Stimulated activated CD4-positive, alpha-beta T cell treated with anti-CD3 and anti-CD28 coated beads, Interleukin-4, amount 100 ng/mL, for 1 hour (primary cell): ENCODE data around the gene TVP23B.
"Not testable (repeated sequence)": the region's sequence is repeated elsewhere in the genome, so short reads cannot be mapped to it uniquely, and the experiment has no call there.

Experiments used
- DNase-seq: peaks from one replicate; pipeline ENCODE4 v3.0.0-alpha.2; 2020

The TVP23B gene

GRCh38 chr17:18780991-18781718, at the start of gene TVP23B:
Gene TVP23B (plus strand): TSS chr17:18781183. CDS start chr17:18781294, 111 bp downstream.
- peak; percentile 96 for DNase-seq

- DNase-seq: not testable (repeated sequence)
Measured at GRCh38 chr17:18732438-18732837, 48.5 kb upstream of the TVP23B start.

GRCh38 chr17:18733350-18733749, 47.6 kb upstream of the TVP23B start:
- DNase-seq: not testable (repeated sequence)

- not testable (repeated sequence) for DNase-seq
Measured at GRCh38 chr17:18739616-18740391, 41.2 kb upstream of the TVP23B start.

GRCh38 chr17:18741228-18741627, 39.8 kb upstream of the TVP23B start:
- not testable (repeated sequence) for DNase-seq

GRCh38 chr17:18743699-18744421, 37.1 kb upstream of the TVP23B start, which contains the start of gene FBXW10:
Gene FBXW10 (plus strand): TSS chr17:18744054. CDS start chr17:18744245, 191 bp downstream.
- not testable (repeated sequence) for DNase-seq

- not testable (repeated sequence) for DNase-seq
Measured at GRCh38 chr17:18744726-18745125, 36.3 kb upstream of the TVP23B start.

- DNase-seq: not testable (repeated sequence)
Measured at GRCh38 chr17:18746551-18746950, 34.4 kb upstream of the TVP23B start.

GRCh38 chr17:18747501-18747900, 33.5 kb upstream of the TVP23B start:
- not testable (repeated sequence) for DNase-seq

GRCh38 chr17:18750242-18750641, 30.7 kb upstream of the TVP23B start:
- not testable (repeated sequence) for DNase-seq

GRCh38 chr17:18753829-18754409, 27.1 kb upstream of the TVP23B start:
- not testable (repeated sequence) for DNase-seq

- DNase-seq: not testable (repeated sequence)
Measured at GRCh38 chr17:18755969-18756368, 25.0 kb upstream of the TVP23B start.

GRCh38 chr17:18757368-18758044, 23.5 kb upstream of the TVP23B start:
- DNase-seq: not testable (repeated sequence)

- not testable (repeated sequence) for DNase-seq
Measured at GRCh38 chr17:18758344-18758743, 22.6 kb upstream of the TVP23B start.

- not testable (repeated sequence) for DNase-seq
Measured at GRCh38 chr17:18760221-18760620, 20.8 kb upstream of the TVP23B start.

GRCh38 chr17:18770572-18770971, 10.4 kb upstream of the TVP23B start:
- not testable (repeated sequence) for DNase-seq

GRCh38 chr17:18771066-18771465, 9.9 kb upstream of the TVP23B start:
- DNase-seq: not testable (repeated sequence)

- DNase-seq: no peak
Measured at GRCh38 chr17:18772471-18772870, 8.5 kb upstream of the TVP23B start.

GRCh38 chr17:18781805-18782204, 822 bp downstream of the TVP23B start:
- DNase-seq: not testable (repeated sequence)

- not testable (repeated sequence) for DNase-seq
Measured at GRCh38 chr17:18785933-18786332, 5.0 kb downstream of the TVP23B start.

- DNase-seq: not testable (repeated sequence)
Measured at GRCh38 chr17:18786890-18787289, 5.9 kb downstream of the TVP23B start.

GRCh38 chr17:18791402-18791801, 10.4 kb downstream of the TVP23B start:
- DNase-seq: not testable (repeated sequence)
